ENCODE measurements around the gene KLHL30. TPM values are rescaled to one million over a fixed set of nuclear protein-coding genes. Genes with fewer than 3 reads are reported as not detected.

KLHL30 gene
- total RNA-seq, 2 donors from 2014 or later, result 24.9 to 29.0 TPM

DNA sequence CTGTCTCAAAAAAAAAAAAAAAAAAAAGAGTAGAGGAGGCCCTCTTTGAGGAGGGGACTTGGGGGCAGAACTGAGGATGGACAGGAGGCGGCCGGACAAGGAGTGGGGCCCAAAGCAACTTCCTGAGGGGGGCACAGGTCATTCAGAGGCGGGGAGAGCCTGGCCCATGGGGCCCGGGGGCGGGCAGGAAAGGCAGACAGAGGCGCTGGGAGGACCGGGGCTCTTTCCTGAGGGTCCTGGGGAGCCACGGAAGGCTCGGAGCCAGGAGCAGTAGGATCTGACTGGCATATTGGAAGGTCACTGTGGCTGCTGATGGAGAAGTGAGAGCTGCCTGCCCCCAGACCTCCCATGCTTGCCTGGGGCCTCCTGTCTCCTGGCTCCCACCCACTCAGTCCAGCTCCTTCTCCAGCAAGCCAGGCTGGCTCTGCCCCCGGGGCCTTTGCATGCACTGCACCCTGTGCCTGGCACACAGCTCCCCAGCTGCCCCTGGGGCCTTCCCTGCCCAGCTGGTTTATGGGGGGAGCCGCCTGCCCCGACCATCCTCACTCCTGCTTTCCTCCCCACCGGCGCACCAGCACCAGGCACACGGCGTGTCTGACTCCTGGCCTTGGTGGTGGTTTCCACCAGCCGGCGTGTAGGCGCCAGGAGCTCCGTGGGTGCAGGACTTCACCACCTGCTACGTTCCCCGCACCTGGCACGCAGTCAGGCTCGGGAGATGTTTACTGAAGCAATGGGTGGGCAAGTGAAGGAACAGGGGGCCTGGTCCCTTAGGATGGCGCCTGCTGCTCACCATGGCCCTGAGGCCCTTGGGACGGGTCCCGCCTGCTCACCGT lies 32.7 kb upstream of the KLHL30 start:
- no peak overlapping the region for H3K4me3 ChIP-seq
- no peak for DNase-seq (ENCODE audit: low spot score)
- no peak overlapping the region for H3K27ac ChIP-seq
- TF ChIP-seq, protein P1, sequence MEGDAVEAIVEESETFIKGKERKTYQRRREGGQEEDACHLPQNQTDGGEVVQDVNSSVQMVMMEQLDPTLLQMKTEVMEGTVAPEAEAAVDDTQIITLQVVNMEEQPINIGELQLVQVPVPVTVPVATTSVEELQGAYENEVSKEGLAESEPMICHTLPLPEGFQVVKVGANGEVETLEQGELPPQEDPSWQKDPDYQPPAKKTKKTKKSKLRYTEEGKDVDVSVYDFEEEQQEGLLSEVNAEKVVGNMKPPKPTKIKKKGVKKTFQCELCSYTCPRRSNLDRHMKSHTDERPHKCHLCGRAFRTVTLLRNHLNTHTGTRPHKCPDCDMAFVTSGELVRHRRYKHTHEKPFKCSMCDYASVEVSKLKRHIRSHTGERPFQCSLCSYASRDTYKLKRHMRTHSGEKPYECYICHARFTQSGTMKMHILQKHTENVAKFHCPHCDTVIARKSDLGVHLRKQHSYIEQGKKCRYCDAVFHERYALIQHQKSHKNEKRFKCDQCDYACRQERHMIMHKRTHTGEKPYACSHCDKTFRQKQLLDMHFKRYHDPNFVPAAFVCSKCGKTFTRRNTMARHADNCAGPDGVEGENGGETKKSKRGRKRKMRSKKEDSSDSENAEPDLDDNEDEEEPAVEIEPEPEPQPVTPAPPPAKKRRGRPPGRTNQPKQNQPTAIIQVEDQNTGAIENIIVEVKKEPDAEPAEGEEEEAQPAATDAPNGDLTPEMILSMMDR (IDR thresholded peaks at IDR 0.05), result no peak
- no peaks in the 10 kb centered on the region for H3K9me3 ChIP-seq
- H3K4me1 ChIP-seq, result peaks cover 0 to 6% of the 10 kb centered on the region in 2 donors
- H3K36me3 ChIP-seq, result no peaks in the 10 kb centered on the region
- H3K27me3 ChIP-seq, result no peaks in the 10 kb centered on the region

DNA sequence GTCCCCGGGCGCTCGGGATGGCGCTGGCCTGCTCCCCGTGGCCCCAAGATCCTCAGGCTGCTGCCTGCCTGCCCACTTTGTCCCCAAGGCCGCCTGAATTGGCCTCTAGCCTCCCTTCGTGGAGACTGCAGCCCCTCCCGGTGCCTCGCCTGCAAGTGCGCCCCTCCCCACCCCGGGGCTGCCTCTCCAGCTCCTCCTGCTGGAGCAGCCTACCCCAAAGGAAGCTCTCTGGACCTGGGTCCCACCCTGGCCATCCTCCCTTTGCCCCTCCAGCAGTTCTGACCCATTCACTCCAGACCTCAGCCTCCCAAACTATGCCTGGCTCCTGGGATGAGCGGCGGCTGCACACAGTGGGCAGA lies 32.1 kb upstream of the KLHL30 start:
- Histone ChIP-seq H3K4me3 (no peak overlapping the region), H3K36me3 (no peaks in the 10 kb centered on the region), H3K4me1 (peaks cover 0 to 6% of the 10 kb centered on the region in 2 donors), H3K27ac (no peak overlapping the region), H3K27me3 (no peaks in the 10 kb centered on the region), H3K9me3 (no peaks in the 10 kb centered on the region)
- no peak for DNase-seq (ENCODE audit: low spot score)
- TF ChIP-seq, protein P1 (IDR thresholded peaks at IDR 0.05), result no peak

DNA sequence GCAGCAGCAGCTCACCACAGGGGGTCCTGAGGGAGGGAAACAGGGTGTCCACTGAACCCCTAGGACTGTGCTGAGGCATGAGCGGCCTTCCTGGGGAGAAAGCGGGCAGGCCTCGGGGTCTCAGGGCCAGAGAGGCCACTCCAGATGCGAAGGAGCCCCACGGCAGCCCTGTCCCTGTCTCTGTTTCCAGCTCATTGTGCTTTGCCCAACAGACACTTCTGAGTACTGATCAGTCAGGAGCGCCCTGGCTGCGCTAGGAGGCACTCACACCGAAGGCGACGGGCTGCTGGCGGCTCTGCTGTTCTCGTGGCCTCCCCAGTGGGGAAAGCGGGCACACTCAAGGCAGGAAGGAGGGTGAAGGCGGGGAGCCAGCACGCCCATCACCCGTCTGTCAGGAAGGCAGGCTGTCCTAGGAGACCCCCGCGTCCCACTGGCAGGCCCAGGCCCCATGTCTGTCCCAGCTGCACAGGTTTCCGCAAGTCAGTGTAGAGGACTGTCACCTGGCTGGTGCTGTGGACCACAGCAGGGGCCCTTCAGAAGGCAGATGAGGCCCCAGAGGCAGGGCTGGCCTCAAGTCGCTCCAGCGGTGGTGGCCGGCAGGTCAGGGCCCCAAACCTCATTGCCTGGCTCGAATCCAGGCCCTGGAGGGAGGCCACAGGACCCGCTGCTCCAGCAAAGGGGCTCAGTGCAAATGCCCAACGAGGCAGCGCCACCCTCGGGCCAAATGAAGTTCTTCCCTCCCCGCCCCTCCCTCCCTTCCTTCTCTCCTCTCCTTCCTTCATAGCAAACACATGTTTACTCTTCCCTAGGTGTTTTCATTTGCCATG lies 31.6 kb upstream of the KLHL30 start:
- TF ChIP-seq, protein P1 (IDR thresholded peaks at IDR 0.05), result no peak
- Histone ChIP-seq H3K4me1 (peaks cover 0 to 6% of the 10 kb centered on the region in 2 donors), H3K4me3 (no peak overlapping the region), H3K27ac (no peak overlapping the region), H3K36me3 (no peaks in the 10 kb centered on the region), H3K27me3 (no peaks in the 10 kb centered on the region), H3K9me3 (peaks cover 0 to 2% of the 10 kb centered on the region in 2 donors)
- no peak for DNase-seq (ENCODE audit: low spot score)

DNA sequence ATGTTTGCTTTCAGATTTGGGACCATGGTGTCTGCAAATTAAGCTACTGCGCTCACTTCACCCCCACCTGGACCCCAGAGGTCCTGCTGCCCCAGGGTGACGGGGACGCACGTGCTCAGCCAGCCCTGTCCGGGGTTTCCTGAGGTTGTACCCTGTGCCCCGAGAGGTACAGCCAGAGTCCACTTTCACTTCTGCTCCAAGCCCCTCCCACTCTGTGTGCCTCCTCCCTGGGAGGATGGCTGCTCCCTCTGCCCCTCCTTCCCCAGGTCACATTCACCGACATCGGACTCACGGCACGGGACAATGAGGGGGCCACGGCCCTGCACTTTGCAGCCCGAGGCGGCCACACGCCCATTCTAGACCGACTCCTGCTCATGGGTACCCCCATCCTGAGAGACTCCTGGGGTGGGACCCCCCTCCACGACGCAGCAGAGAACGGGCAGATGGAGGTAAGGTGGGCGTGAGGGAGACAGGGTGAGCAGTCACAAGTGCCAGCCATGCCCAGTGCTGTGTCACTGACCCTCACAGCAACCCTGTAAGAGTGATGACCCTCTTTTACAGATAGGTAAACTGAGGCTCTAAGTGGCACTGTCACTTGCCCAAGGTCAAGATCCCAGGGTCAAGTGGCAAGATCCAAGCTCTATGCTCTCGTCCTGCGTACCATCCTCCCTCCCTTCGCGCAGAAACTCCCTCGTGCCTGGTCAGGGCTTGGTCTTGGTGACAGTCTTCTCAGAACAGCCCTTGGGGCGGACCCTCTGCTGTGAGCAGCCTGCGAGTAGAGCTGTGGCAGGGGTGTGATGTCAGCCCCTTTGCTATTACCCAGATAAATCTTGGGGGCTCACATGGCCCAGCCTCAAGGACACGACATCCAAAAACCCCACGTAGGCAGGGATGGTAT lies 30.7 kb upstream of the KLHL30 start:
- Histone ChIP-seq H3K4me1 (peaks cover 0 to 6% of the 10 kb centered on the region in 2 donors), H3K27me3 (no peaks in the 10 kb centered on the region), H3K36me3 (no peaks in the 10 kb centered on the region), H3K4me3 (no peak overlapping the region), H3K9me3 (peaks cover 0 to 10% of the 10 kb centered on the region in 2 donors), H3K27ac (no peak overlapping the region)
- DNase-seq (ENCODE audit: low spot score), result no peak
- TF ChIP-seq, protein P1 (IDR thresholded peaks at IDR 0.05), result no peak

DNA sequence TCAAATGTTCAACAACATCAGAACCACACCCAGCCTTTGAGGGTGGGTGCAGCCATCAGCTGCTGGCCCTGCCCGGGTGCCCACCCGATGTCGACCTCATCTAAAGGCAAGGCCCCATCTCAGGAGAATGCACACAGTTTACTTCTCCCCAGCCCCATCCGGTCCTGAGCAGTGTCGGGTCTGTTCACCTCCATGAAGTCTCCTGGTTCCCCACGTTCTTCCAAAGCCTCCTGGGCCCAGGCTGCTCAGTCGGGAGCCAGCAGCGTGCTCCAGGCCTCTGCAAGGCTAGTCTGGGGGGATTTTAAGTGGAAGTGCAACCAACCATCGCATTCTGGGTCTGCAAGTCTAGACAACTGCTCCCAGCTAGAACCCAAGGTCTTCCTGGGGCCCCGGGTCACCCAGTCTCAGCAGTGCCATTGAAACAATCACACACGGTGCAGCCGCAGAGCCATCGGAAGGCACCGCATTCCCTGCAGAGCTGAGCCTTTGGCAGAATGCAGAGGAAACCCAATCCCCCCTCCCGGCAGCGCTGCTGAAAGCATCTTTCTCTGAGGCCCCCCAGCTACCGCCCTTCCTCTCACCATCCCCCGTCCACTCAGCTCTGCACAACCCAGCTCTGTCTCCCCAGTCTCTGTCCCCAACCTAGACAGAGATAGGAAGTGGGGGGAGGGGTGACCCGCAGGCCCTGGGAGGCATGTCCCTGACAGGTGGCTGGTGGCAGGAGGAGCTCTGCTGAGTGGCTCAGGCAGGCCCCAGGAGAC lies 29.9 kb upstream of the KLHL30 start:
- Histone ChIP-seq H3K27me3 (no peaks in the 10 kb centered on the region), H3K27ac (no peak overlapping the region), H3K36me3 (no peaks in the 10 kb centered on the region), H3K9me3 (peaks cover 0 to 14% of the 10 kb centered on the region in 2 donors), H3K4me3 (no peak overlapping the region), H3K4me1 (peaks cover 0 to 6% of the 10 kb centered on the region in 2 donors)
- TF ChIP-seq, protein P1 (IDR thresholded peaks at IDR 0.05), result no peak
- no peak for DNase-seq (ENCODE audit: low spot score)

Data from right atrium auricular region (tissue), 2 donors.